Ovary (tissue), 9 donors: ENCODE results near the gene E2F2. TPM values are rescaled to one million over a fixed set of nuclear protein-coding genes. Genes with fewer than 3 reads are reported as not detected.

Experiments
- DNase-seq, 5 donors: peaks; one replicate each; pipeline ENCODE4 v3.0.0-alpha.2; 2019 to 2020
- H3K27ac ChIP-seq, 2 donors: fragments of 200-600 bp; one replicate each; pipeline versions ENCODE4 v1.5.1 to v1.8.0; 2019 to 2022
- H3K27me3 ChIP-seq: fragments of 200-600 bp; one replicate; pipeline ENCODE4 v1.8.0; 2022
- H3K36me3 ChIP-seq: fragments of 200-600 bp; sonication (generic); one replicate; pipeline ENCODE4 v1.5.1; 2019
- H3K4me1 ChIP-seq: one replicate; pipeline ENCODE4 v1.8.1; 2013; ENCODE audit warnings: mild to moderate bottlenecking, moderate library complexity; ENCODE audit not compliant: insufficient read depth
- H3K4me3 ChIP-seq: fragments of 200-600 bp; sonication (generic); one replicate; pipeline ENCODE4 v1.5.1; 2017
- H3K9me3 ChIP-seq, 2 donors: fragments of 200-600 bp in 1 of 2; sonication (generic) in 1 of 2; one replicate each; pipeline versions ENCODE4 v1.5.1 to v1.8.1; 2013 to 2019; ENCODE audit warnings: mild to moderate bottlenecking in 1 of 2, moderate library complexity in 1 of 2
- EP300 ChIP-seq: sonication (generic); formaldehyde crosslinking; IDR thresholded peaks from one replicate; pipeline ENCODE4 v1.6.1; 2017; ENCODE audit warnings: antibody characterized with exemption
- POLR2A ChIP-seq: fragments of 450-650 bp; IDR thresholded peaks from one replicate; pipeline ENCODE4 v1.6.1; 2017; ENCODE audit warnings: antibody characterized with exemption, mild to moderate bottlenecking, moderate library complexity
- WGBS, 3 donors: extraction: QIAGEN DNeasy Blood & Tissue Kit in 1 of 3; methylation state at CpG; one replicate each; pipeline versions ENCODE4 v1.1.5 to v1.1.7; 2013 to 2017; 5-methylcytosine and 5-hydroxymethylcytosine counted together
- intact Hi-C, 4 donors: fragments of 100-400 bp; cut with DNase I; formaldehyde crosslinking; loops; one replicate each; pipeline versions ENCODE4 v1.11.0 to v1.15.1; 2022 to 2023
- polyA plus RNA-seq, 2 donors: library from polyadenylated mRNA; stranded (reverse); fragments of 200-250 nt in 1 of 2; fragments of 350-450 nt in 1 of 2; fragmentation: Illumina TruSeq in 1 of 2; extraction: RNeasy Lipid Tissue Mini Kit (QIAGEN cat#74804) in 1 of 2; gene quantifications; one replicate each; pipeline ENCODE4 v1.2.3, GENCODE V29; 2013 to 2014
- total RNA-seq, 7 donors: library from RNA; depleted of rRNA in 2 of 7; stranded (reverse); fragments of >200 nt in 2 of 7; fragmentation: NEBNext Ultra II Directional in 3 of 7; extraction: Animal tissue kit (Norgen Biotek cat#: 25700) in 3 of 7; gene quantifications; one replicate each; pipeline versions ENCODE4 v1.1.0 to v1.2.4, GENCODE V29; 2016 to 2023
- TF ChIP-seq, protein P1 (sequence below), 3 donors: fragments of 450-650 bp in 2 of 3; fragments of 200-600 bp in 1 of 3; IDR thresholded peaks; one replicate each; pipeline versions ENCODE4 v1.5.1 to v1.8.0; 2016 to 2022; ENCODE audit warnings: antibody characterized with exemption in 3 of 3, mild to moderate bottlenecking in 1 of 3
- donor health status: DM: no; HTN: no; CAD: no; lungs with moderate emphysema.
- donor health status: DM: no; HTN: no; CAD: no.
- donor health status: Bipolar disorder and iron deficiency.
- donor health status: DM: yes; HTN: yes; CAD: no.
- donor health status: DM: no; HTN: no; CAD: no.
- donor health status: DM: yes; HTN: yes; CAD: no.

E2F2 gene
- total and polyA plus RNA-seq, 9 donors = under 0.01 to 1.1 (median 0.15) TPM; not detected in 2

DNA sequence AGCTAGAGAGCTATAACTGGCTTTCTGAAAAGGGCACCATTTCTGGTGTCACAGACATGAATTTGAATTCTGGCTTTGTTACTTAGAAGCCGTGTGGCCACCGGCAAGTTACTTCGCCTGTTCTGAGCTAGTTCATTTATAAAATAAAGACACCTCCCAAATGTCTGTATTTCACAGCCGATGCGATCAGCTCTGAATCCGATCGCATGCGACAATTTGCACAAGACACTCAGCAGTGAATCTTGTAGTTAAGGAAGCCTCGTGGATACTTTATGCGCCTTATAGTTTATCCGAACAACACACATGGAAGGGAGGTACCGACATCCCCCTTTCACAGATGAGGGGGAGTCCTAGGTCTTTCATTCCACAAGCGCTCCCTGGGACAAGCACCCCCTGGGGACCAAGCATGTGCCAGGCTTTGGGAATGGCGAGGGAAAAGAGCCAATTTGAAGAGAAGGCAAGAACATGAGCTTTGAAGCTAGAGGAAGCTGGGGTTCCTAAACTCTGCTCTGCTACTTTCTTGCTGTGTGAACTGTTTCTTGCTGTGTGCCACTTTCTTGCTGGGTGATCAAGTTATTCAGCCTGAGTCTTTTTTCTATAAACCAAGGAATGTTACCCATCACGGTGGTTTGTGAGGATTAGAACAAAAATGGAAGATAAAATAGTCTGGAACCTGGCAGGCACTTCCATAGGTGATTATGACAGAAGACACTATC lies 24.4 kb upstream of the E2F2 start:
- no peak for TF ChIP-seq EP300
- no peak for TF ChIP-seq POLR2A
- TF ChIP-seq, protein P1, sequence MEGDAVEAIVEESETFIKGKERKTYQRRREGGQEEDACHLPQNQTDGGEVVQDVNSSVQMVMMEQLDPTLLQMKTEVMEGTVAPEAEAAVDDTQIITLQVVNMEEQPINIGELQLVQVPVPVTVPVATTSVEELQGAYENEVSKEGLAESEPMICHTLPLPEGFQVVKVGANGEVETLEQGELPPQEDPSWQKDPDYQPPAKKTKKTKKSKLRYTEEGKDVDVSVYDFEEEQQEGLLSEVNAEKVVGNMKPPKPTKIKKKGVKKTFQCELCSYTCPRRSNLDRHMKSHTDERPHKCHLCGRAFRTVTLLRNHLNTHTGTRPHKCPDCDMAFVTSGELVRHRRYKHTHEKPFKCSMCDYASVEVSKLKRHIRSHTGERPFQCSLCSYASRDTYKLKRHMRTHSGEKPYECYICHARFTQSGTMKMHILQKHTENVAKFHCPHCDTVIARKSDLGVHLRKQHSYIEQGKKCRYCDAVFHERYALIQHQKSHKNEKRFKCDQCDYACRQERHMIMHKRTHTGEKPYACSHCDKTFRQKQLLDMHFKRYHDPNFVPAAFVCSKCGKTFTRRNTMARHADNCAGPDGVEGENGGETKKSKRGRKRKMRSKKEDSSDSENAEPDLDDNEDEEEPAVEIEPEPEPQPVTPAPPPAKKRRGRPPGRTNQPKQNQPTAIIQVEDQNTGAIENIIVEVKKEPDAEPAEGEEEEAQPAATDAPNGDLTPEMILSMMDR (IDR thresholded peaks at IDR 0.05) = no peak
- Histone ChIP-seq H3K27ac (peak overlapping the region; percentile 3 to 85), H3K4me1 (peaks cover 11% of the 10 kb centered on the region), H3K36me3 (no peaks in the 10 kb centered on the region), H3K27me3 (no peaks in the 10 kb centered on the region), H3K9me3 (no peaks in the 10 kb centered on the region), H3K4me3 (peak overlapping the region; percentile 55)
- peak in 4 of 5 donors; percentile 27 to 52 (median 44) for DNase-seq
- 7 to 14% (median 11%) methylated on average over 15 of the region's 15 CpGs for WGBS, 3 donors
- intact Hi-C loops = no loop called here

DNA sequence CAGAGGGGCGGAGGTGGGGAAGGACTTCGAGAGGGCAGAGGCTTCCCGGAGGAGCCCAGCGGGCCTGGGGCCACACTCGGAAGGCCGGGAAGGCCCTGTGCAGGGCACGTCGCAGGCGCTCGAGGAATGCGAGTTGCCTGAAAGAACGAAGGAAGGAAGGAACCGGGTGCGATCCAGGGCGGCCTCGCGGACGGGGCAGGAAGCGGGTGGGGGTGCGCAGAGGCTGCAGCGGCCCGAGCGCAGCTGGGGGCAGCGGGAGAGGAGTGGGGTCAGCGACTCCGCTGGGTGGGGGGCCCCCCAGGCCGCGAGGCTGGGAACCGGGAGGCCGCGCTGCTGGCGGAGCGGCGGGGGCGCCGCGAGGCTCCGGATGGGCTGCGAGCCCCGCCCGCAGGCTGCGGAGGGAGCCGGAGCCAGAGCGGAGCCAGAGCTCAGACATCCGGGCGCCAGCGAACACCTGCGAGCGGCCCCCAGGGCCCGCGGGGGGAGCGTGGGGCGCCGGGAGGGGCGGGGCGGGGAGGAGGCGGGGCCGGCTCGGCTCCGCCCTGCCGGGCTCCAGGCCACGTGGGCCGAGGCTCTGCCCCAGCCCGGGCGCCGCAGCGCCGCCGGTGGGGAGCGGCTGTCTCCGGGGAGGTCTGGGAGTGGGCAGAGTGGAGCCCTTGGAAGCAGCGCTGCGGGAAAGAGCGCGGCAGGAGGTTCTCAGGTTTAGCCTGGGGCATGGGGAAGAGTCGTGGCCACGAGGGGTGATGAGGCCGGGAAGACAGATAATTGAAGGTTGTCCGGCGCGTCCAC lies 23.6 kb upstream of the E2F2 start:
- intact Hi-C loops = no loop called here
- 1% methylated on average over 50 to 79 of the region's 81 CpGs for WGBS, 3 donors
- DNase-seq = peak; percentile 78 to 90 (median 87)
- Histone ChIP-seq H3K9me3 (no peaks in the 10 kb centered on the region), H3K36me3 (no peaks in the 10 kb centered on the region), H3K4me3 (peak overlapping the region; percentile 55), H3K27ac (peak overlapping the region; percentile 40 to 85), H3K4me1 (peaks cover 9% of the 10 kb centered on the region), H3K27me3 (no peaks in the 10 kb centered on the region)
- TF ChIP-seq, protein P1 (IDR thresholded peaks at IDR 0.05) = peak in 2 of 3 donors; percentile 28 to 37
- TF ChIP-seq EP300 (no peak), POLR2A (peak; percentile 57)

DNA sequence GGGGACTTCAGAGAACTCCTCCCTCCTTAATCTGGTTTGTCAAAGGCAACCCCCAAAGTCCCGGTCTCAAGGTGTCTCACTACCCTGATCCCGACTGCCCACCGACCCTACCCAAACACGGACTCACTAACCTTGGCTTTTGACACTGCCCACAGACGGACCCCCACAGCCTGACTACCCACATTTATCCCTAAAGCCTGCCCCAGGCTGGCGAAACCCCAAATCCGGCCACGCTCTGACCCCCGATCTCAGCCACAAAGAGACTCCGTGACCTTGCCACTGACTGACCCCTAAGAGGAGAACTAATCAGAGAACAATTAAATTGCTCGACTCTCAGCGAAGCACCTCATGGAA lies 23.1 kb upstream of the E2F2 start:
- peaks cover 9% of the 10 kb centered on the region for H3K4me1 ChIP-seq
- peak overlapping the region; percentile 40 to 78 for H3K27ac ChIP-seq
- intact Hi-C loops = no loop called here
- H3K9me3 ChIP-seq = no peaks in the 10 kb centered on the region
- 18 to 44% (median 29%) methylated on average over 12 of the region's 12 CpGs for WGBS, 3 donors
- H3K36me3 ChIP-seq = no peaks in the 10 kb centered on the region
- TF ChIP-seq, protein P1 (IDR thresholded peaks at IDR 0.05) = no peak
- TF ChIP-seq POLR2A = no peak
- no peak for TF ChIP-seq EP300
- no peaks in the 10 kb centered on the region for H3K27me3 ChIP-seq
- DNase-seq = peak in 4 of 5 donors; percentile 54 to 73 (median 66)
- H3K4me3 ChIP-seq = peak overlapping the region; percentile 55

DNA sequence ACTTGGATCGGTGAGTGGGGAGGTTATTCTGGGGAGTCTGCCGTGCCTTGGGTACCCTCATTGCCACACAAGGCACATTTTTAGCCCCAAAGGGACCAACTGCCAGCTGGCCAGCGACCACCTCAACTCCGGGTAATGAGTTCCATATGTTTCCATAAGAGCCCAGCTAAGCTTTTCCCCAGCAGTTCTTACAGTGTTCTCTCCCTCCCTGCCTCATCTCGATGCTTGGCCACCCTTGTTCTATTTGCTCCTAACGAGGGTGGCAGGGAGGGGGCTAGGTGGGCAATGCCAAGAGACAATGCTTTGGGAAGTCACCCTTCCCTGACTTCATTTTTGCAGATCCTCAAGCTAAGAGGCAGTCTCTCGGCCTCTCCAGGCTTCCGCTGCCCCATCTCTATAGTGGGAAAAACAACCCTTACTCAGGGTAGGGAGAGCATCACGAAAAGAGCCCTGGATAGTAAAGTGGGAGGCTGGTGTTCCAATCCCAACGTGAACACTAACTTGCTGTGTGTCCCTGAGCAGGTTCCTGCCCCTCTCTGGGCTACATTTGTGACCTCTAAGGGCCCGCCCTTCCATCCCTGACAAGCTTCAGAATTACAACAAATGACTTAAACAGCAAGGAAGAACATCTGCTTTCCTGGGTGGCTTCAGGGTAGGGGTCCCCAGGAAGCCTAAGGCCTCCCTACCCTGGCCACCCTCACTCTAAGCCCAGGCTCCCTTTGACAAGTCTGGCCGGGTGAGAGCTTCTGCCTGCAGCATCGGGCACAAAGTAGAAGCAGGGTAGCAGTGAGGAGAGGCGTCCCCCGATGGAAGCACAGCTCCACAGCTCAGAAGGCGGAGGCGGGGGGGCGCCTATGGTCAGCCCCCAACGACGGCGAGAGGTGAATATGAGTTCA lies 22.4 kb upstream of the E2F2 start:
- TF ChIP-seq, protein P1 (IDR thresholded peaks at IDR 0.05) = no peak
- TF ChIP-seq POLR2A = no peak
- TF ChIP-seq EP300 = no peak
- Histone ChIP-seq H3K4me3 (no peak overlapping the region), H3K27me3 (no peaks in the 10 kb centered on the region), H3K9me3 (no peaks in the 10 kb centered on the region), H3K4me1 (peaks cover 9% of the 10 kb centered on the region), H3K27ac (peak overlapping the region in 1 of 2 donors; percentile 78), H3K36me3 (no peaks in the 10 kb centered on the region)
- intact Hi-C loops = no loop called here
- 68 to 74% (median 73%) methylated on average over 21 of the region's 21 CpGs for WGBS, 3 donors
- DNase-seq = peak in 3 of 5 donors; percentile 32 to 52 (median 46)
